Kasumi-1 (cell line): ENCODE measurements around the gene MGME1.

Experiments
- DNase-seq, 2 experiments: peaks; one replicate each; lab custom pipeline; 2025; lab: John Stamatoyannopoulos, UW

The MGME1 gene

GRCh38 chr20:17968366-17969277 lies at the start of gene MGME1, which contains the start of gene SNX5:
TSS of gene MGME1 (plus strand) at chr20:17969018. CDS start at chr20:17969860, 842 bp downstream.
TSS of gene SNX5 (minus strand) at chr20:17968794. CDS start at chr20:17968425, 369 bp downstream.
- DNase-seq = peak; percentile 96 to 98

- no peak for DNase-seq
Observed at GRCh38 chr20:17919149-17919548, 49.7 kb upstream of the MGME1 start.

- no peak for DNase-seq
Observed at GRCh38 chr20:17921774-17922173, 47.0 kb upstream of the MGME1 start.

GRCh38 chr20:17925141-17925939 lies 43.5 kb upstream of the MGME1 start:
- no peak for DNase-seq

- DNase-seq = no peak
Observed at GRCh38 chr20:17925940-17926300, 42.9 kb upstream of the MGME1 start.

GRCh38 chr20:17928211-17928611 lies 40.6 kb upstream of the MGME1 start:
- no peak for DNase-seq

- DNase-seq = no peak
Observed at GRCh38 chr20:17928633-17929311, 40.0 kb upstream of the MGME1 start.

- no peak for DNase-seq
Observed at GRCh38 chr20:17931513-17931912, 37.3 kb upstream of the MGME1 start.

- no peak for DNase-seq
Observed at GRCh38 chr20:17932396-17932795, 36.4 kb upstream of the MGME1 start.

- no peak for DNase-seq
Observed at GRCh38 chr20:17933121-17933520, 35.7 kb upstream of the MGME1 start.

- DNase-seq = no peak
Observed at GRCh38 chr20:17933711-17934110, 35.1 kb upstream of the MGME1 start.

GRCh38 chr20:17934141-17934862 lies 34.5 kb upstream of the MGME1 start:
- DNase-seq = no peak

- no peak for DNase-seq
Observed at GRCh38 chr20:17935186-17935585, 33.6 kb upstream of the MGME1 start.

GRCh38 chr20:17935761-17936160 lies 33.1 kb upstream of the MGME1 start:
- DNase-seq = no peak

- DNase-seq = no peak
Observed at GRCh38 chr20:17936286-17936760, 32.5 kb upstream of the MGME1 start.

- no peak for DNase-seq
Observed at GRCh38 chr20:17936761-17937732, 31.8 kb upstream of the MGME1 start.

- DNase-seq = peak; percentile 51
Observed at GRCh38 chr20:17938871-17939619, 29.8 kb upstream of the MGME1 start.

GRCh38 chr20:17939622-17940223 lies 29.1 kb upstream of the MGME1 start:
- no peak for DNase-seq
